Measurements from ENCODE around the gene TRAPPC2.

Gene TRAPPC2

GRCh38 chrX:13669246-13669737 lies 65.1 kb downstream of the TRAPPC2 start:
- Histone ChIP-seq H3K36me3 (ENCODE audit: control insufficient read depth, insufficient read depth, low read length) (no peaks in the 10 kb centered on the region), H3K9ac (ENCODE audit: low read depth, low read length) (no peak overlapping the region), H3K27me3 (ENCODE audit: control insufficient read depth, insufficient read depth, low read length) (no peaks in the 10 kb centered on the region), H3K9me3 (ENCODE audit: control insufficient read depth, insufficient read depth, low read length) (no peaks in the 10 kb centered on the region), H3K27ac (ENCODE audit: low read depth, low read length) (no peak overlapping the region), H3K4me3 (ENCODE audit: low read depth, low read length) (no peak overlapping the region), H3K4me1 (ENCODE audit: control insufficient read depth, insufficient read depth, low read length) (no peaks in the 10 kb centered on the region)

GRCh38 chrX:13667919-13668318 lies 66.5 kb downstream of the TRAPPC2 start:
- no peaks in the 10 kb centered on the region for H3K27me3 ChIP-seq (ENCODE audit: control insufficient read depth, insufficient read depth, low read length)
- peaks cover 9% of the 10 kb centered on the region for H3K36me3 ChIP-seq (ENCODE audit: control insufficient read depth, insufficient read depth, low read length)
- H3K9me3 ChIP-seq (ENCODE audit: control insufficient read depth, insufficient read depth, low read length): no peaks in the 10 kb centered on the region
- no peaks in the 10 kb centered on the region for H3K4me1 ChIP-seq (ENCODE audit: control insufficient read depth, insufficient read depth, low read length)
- H3K27ac ChIP-seq (ENCODE audit: low read depth, low read length): no peak overlapping the region
- no peak overlapping the region for H3K4me3 ChIP-seq (ENCODE audit: low read depth, low read length)
- no peak overlapping the region for H3K9ac ChIP-seq (ENCODE audit: low read depth, low read length)

- Histone ChIP-seq H3K4me1 (ENCODE audit: control insufficient read depth, insufficient read depth, low read length) (no peaks in the 10 kb centered on the region), H3K9me3 (ENCODE audit: control insufficient read depth, insufficient read depth, low read length) (no peaks in the 10 kb centered on the region), H3K4me3 (ENCODE audit: low read depth, low read length) (no peak overlapping the region), H3K36me3 (ENCODE audit: control insufficient read depth, insufficient read depth, low read length) (peaks cover 13% of the 10 kb centered on the region), H3K9ac (ENCODE audit: low read depth, low read length) (no peak overlapping the region), H3K27ac (ENCODE audit: low read depth, low read length) (no peak overlapping the region), H3K27me3 (ENCODE audit: control insufficient read depth, insufficient read depth, low read length) (no peaks in the 10 kb centered on the region)
These were observed 67.6 kb downstream of the TRAPPC2 start for GRCh38 chrX:13666836-13667235.

GRCh38 chrX:13664020-13664419 lies 70.4 kb downstream of the TRAPPC2 start:
- Histone ChIP-seq H3K4me3 (ENCODE audit: low read depth, low read length) (no peak overlapping the region), H3K27me3 (ENCODE audit: control insufficient read depth, insufficient read depth, low read length) (no peaks in the 10 kb centered on the region), H3K36me3 (ENCODE audit: control insufficient read depth, insufficient read depth, low read length) (peaks cover 13% of the 10 kb centered on the region), H3K9me3 (ENCODE audit: control insufficient read depth, insufficient read depth, low read length) (no peaks in the 10 kb centered on the region), H3K4me1 (ENCODE audit: control insufficient read depth, insufficient read depth, low read length) (peaks cover 3% of the 10 kb centered on the region), H3K9ac (ENCODE audit: low read depth, low read length) (no peak overlapping the region), H3K27ac (ENCODE audit: low read depth, low read length) (no peak overlapping the region)

DNA sequence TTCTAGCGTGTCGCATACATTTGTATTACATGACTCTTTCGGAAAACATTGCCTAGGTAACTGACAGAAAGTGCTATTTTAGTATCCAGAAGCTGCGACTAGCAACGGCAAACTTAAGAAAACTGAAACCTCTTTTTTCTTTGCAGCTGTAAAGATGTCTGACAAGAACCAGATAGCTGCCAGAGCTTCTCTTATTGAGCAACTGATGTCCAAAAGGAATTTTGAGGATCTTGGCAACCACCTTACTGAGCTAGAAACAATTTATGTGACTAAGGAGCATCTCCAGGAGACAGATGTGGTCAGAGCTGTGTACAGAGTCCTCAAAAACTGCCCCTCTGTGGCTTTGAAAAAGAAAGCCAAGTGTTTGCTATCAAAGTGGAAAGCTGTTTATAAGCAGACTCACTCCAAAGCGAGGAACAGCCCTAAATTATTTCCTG lies 72.0 kb downstream of the TRAPPC2 start:
- Histone ChIP-seq H3K27me3 (ENCODE audit: control insufficient read depth, insufficient read depth, low read length) (no peaks in the 10 kb centered on the region), H3K27ac (ENCODE audit: low read depth, low read length) (no peak overlapping the region), H3K4me3 (ENCODE audit: low read depth, low read length) (no peak overlapping the region), H3K9me3 (ENCODE audit: control insufficient read depth, insufficient read depth, low read length) (no peaks in the 10 kb centered on the region), H3K36me3 (ENCODE audit: control insufficient read depth, insufficient read depth, low read length) (peaks cover 13% of the 10 kb centered on the region), H3K9ac (ENCODE audit: low read depth, low read length) (no peak overlapping the region), H3K4me1 (ENCODE audit: control insufficient read depth, insufficient read depth, low read length) (peaks cover 7% of the 10 kb centered on the region)

Data from HUES48 (cell line).